Urinary bladder (tissue), 4 donors: ENCODE measurements around the gene VTN. TPM values are rescaled to one million over a fixed set of nuclear protein-coding genes. Genes with fewer than 3 reads are reported as not detected.
A peak's percentile ranks its signal among the peaks of the same experiment; 100 is the strongest.

Experiments used
- DNase-seq: peaks from one replicate; pipeline ENCODE4 v3.0.0-alpha.2; 2015; ENCODE audit errors: extremely low spot score
- H3K27ac ChIP-seq: one replicate; pipeline ENCODE4 v1.5.1; 2013; ENCODE audit warnings: low read depth, mild to moderate bottlenecking, moderate library complexity
- H3K36me3 ChIP-seq: one replicate; pipeline ENCODE4 v1.6.1; 2013; ENCODE audit warnings: mild to moderate bottlenecking, moderate library complexity; ENCODE audit not compliant: insufficient read depth
- H3K4me1 ChIP-seq: one replicate; pipeline ENCODE4 v1.6.1; 2013; ENCODE audit warnings: mild to moderate bottlenecking, moderate library complexity; ENCODE audit not compliant: insufficient read depth
- H3K4me3 ChIP-seq: one replicate; pipeline ENCODE4 v1.5.1; 2013; ENCODE audit warnings: low read depth, low read length
- WGBS: extraction: QIAGEN DNeasy Blood & Tissue Kit; methylation state at CpG from one replicate; pipeline ENCODE4 v1.1.7; 2013; 5-methylcytosine and 5-hydroxymethylcytosine counted together
- polyA plus RNA-seq: library from polyadenylated mRNA; stranded (reverse); fragments of 200-250 nt; gene quantifications from one replicate; pipeline ENCODE4 v1.2.3, GENCODE V29; 2013
- total RNA-seq: library from RNA; depleted of rRNA; stranded (reverse); fragments of >200 nt; gene quantifications from one replicate; pipeline ENCODE4 v1.2.3, GENCODE V29; 2014
- donor health status: healthy with polysubstance abuse.
- donor health status: healthy.

Gene VTN
- total and polyA plus RNA-seq, 2 donors: 1.1 to 7.4 TPM

DNA sequence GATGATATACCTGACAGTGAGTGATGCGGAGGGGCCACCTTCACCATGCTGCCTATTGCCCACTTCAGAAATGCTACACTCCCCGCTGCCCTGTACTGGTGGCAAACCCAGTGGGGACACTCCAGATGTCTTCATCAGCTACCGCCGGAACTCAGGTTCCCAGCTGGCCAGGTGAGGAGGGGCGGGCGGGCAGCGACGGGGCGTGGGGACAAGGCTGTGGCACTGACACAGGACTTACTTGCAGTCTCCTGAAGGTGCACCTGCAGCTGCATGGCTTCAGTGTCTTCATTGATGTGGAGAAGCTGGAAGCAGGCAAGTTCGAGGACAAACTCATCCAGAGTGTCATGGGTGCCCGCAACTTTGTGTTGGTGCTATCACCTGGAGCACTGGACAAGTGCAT lies 18.0 kb upstream of the VTN start:
- WGBS: 96% methylated on average over 11 of the region's 11 CpGs
- no peak for DNase-seq

GRCh38 chr17:28386391-28386790 lies 16.3 kb upstream of the VTN start:
- DNase-seq: no peak
- H3K27ac ChIP-seq: no peak overlapping the region
- H3K4me1 ChIP-seq: no peaks in the 10 kb centered on the region
- H3K36me3 ChIP-seq: no peaks in the 10 kb centered on the region
- H3K4me3 ChIP-seq: no peak overlapping the region

More for the DNA sequence above, 18.0 kb upstream of the VTN start:
- H3K27ac ChIP-seq: no peak overlapping the region
- no peak overlapping the region for H3K4me3 ChIP-seq
- no peaks in the 10 kb centered on the region for H3K4me1 ChIP-seq
- no peaks in the 10 kb centered on the region for H3K36me3 ChIP-seq

GRCh38 chr17:28385406-28385805 lies 15.3 kb upstream of the VTN start:
- Histone ChIP-seq H3K4me1 (no peaks in the 10 kb centered on the region), H3K4me3 (no peak overlapping the region), H3K27ac (no peak overlapping the region), H3K36me3 (no peaks in the 10 kb centered on the region)
- 87% methylated on average over 8 of the region's 8 CpGs for WGBS
- no peak for DNase-seq

DNA sequence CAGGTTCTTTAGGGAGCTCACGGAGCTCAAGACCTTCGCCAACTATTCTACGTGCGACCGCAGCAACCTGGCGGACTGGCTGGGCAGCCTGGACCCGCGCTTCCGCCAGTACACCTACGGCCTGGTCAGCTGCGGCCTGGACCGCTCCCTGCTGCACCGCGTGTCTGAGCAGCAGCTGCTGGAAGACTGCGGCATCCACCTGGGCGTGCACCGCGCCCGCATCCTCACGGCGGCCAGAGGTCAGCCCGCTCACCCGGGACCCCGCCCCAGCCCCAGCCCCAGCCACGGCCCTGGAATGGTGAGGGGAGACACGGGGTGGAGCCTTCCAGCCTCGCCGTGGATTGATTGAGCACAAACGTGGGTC lies 14.9 kb upstream of the VTN start:
- Histone ChIP-seq H3K36me3 (no peaks in the 10 kb centered on the region), H3K27ac (no peak overlapping the region), H3K4me1 (no peaks in the 10 kb centered on the region), H3K4me3 (peak overlapping the region; percentile 35)
- no peak for DNase-seq
- 49% methylated on average over 29 of the region's 29 CpGs for WGBS

DNA sequence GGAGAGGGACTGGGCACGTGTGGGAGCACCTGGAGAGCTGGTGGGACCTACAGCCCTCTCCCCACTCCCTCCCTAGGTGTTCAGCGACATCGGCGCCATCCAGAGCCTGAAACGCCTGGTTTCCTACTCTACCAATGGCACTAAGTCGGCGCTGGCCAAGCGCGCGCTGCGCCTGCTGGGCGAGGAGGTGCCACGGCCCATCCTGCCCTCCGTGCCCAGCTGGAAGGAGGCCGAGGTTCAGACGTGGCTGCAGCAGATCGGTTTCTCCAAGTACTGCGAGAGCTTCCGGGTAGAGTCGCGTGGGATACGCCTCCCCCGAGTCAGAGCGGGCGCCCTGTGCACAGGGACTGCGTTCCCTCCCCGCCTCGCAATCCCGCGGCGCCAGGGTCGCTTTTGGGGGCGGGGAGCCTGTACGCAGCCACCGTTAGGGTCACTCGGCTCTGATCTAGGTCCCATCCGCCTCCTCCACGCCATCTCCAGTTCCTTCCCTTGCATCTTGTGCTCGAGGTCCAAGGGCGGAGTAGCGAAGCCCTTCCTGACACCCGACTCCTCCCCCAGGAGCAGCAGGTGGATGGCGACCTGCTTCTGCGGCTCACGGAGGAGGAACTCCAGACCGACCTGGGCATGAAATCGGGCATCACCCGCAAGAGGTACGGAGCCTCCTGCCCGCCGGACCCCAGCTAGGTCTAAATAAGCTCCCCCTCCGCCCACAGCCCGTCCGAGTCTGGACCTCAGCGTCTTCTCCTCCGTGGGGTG lies 14.4 kb upstream of the VTN start:
- no peak for DNase-seq
- no peaks in the 10 kb centered on the region for H3K36me3 ChIP-seq
- peak overlapping the region; percentile 35 for H3K4me3 ChIP-seq

GRCh38 chr17:28381141-28381825 lies 11.2 kb upstream of the VTN start:
- Histone ChIP-seq H3K36me3 (no peaks in the 10 kb centered on the region), H3K4me1 (no peaks in the 10 kb centered on the region), H3K27ac (no peak overlapping the region), H3K4me3 (no peak overlapping the region)
- 31% methylated on average over 72 of the region's 72 CpGs for WGBS
- no peak for DNase-seq

More for the DNA sequence above, 14.4 kb upstream of the VTN start:
- 45% methylated on average over 56 of the region's 56 CpGs for WGBS
- H3K27ac ChIP-seq: peak overlapping the region; percentile 30
- H3K4me1 ChIP-seq: no peaks in the 10 kb centered on the region

GRCh38 chr17:28379814-28380801 lies 10.0 kb upstream of the VTN start:
- no peak for DNase-seq
- Histone ChIP-seq H3K27ac (no peak overlapping the region), H3K36me3 (no peaks in the 10 kb centered on the region), H3K4me1 (no peaks in the 10 kb centered on the region), H3K4me3 (no peak overlapping the region)
- WGBS: 83% methylated on average over 10 of the region's 10 CpGs

DNA sequence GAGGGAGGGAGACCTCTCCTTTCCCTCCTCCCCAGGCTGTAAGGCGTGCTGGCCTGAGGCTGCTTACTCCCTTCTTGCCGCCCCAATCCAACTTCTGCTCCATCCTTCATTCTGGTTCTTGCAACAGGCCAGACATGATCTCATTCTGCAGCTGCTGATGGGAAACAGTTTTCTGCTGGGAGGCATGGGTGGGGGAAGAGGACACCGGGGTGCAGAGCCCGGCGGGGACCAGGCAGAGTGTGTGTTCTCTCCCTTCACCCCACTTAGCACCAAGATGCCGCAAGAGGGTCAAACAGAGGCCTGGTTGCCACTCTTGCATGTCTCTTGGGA lies 2.8 kb upstream of the VTN start:
- Histone ChIP-seq H3K4me3 (no peak overlapping the region), H3K4me1 (no peaks in the 10 kb centered on the region), H3K27ac (no peak overlapping the region), H3K36me3 (no peaks in the 10 kb centered on the region)
- DNase-seq: no peak
- 82% methylated on average over 6 of the region's 6 CpGs for WGBS

DNA sequence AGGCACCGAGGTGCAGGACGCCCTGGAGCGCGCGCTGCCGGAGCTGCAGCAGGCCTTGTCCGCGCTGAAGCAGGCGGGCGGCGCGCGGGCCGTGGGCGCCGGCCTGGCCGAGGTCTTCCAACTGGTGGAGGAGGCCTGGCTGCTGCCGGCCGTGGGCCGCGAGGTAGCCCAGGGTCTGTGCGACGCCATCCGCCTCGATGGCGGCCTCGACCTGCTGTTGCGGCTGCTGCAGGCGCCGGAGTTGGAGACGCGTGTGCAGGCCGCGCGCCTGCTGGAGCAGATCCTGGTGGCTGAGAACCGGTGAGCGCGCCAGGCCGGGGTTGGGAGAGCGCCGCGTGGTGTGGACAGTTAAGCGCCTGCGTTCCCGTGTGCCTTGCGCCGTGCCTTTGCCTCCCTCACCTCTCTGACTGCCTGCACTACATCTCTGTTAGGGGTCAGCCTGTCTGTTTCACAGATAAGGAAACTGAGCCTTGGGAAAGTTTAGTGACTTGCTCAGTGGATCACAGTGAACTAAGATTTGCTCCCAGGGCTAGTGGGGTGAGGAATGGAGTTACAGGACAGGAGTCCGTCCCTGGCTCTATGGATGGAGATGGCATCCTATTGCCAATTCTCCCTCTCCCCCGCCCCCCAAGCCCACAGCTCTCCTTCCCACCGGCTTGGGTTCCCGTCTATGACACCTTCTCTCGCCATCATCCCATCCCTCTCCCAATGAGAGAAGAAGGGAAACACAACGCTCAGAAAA lies 2.3 kb upstream of the VTN start:
- no peaks in the 10 kb centered on the region for H3K4me1 ChIP-seq
- peak overlapping the region; percentile 31 for H3K27ac ChIP-seq
- no peak for DNase-seq
- no peaks in the 10 kb centered on the region for H3K36me3 ChIP-seq
- WGBS: 7% methylated on average over 53 of the region's 53 CpGs
- H3K4me3 ChIP-seq: peak overlapping the region; percentile 49

- Histone ChIP-seq H3K4me3 (peak within 1 kb of the TSS; percentile 49), H3K4me1 (no peaks in the 10 kb centered on the region), H3K27ac (peak within 1 kb of the TSS; percentile 31), H3K36me3 (no peaks in the 10 kb centered on the region)
- DNase-seq: peak; percentile 65
- WGBS: under 1% methylated on average over 80 of the region's 80 CpGs
Measured at GRCh38 chr17:28371245-28372202, 1.4 kb upstream of the VTN start, which contains the start of gene SARM1. SARM1 (plus strand) TSS chr17:28371694; CDS start chr17:28372033, 339 bp downstream.

GRCh38 chr17:28370744-28371103 lies 617 bp upstream of the VTN start:
- no peak for DNase-seq
- WGBS: 71% methylated on average over 1 of the region's 1 CpG
- H3K4me1 ChIP-seq: no peaks in the 10 kb centered on the region
- H3K36me3 ChIP-seq: no peaks in the 10 kb centered on the region
- no peak overlapping the region for H3K4me3 ChIP-seq
- H3K27ac ChIP-seq: no peak overlapping the region

- 72% methylated on average over 10 of the region's 10 CpGs for WGBS
- H3K4me1 ChIP-seq: no peaks in the 10 kb centered on the region
- H3K4me3 ChIP-seq: no peak overlapping the region
- no peak overlapping the region for H3K27ac ChIP-seq
- no peak for DNase-seq
- H3K36me3 ChIP-seq: no peaks in the 10 kb centered on the region
Measured at GRCh38 chr17:28369684-28370034, 448 bp downstream of the VTN start.
